ENCODE data around the gene GAB3. TPM values are rescaled to one million over a fixed set of nuclear protein-coding genes. Genes with fewer than 3 reads are reported as not detected.
A peak's percentile ranks its signal among the peaks of the same experiment; 100 is the strongest.

Gene GAB3
- total and polyA plus RNA-seq, 2 donors (not counting 3 experiments of a cell fraction or from before 2014, with no cell fraction given), result 6.0 to 6.2 TPM

GRCh38 chrX:154660541-154660940 is 90.3 kb downstream of the GAB3 start:
- Histone ChIP-seq H3K9me3 (replicated peaks; ENCODE audit: control insufficient read depth, insufficient read depth, low read length) (no peaks in the 10 kb centered on the region), H3K27me3 (ENCODE audit: control insufficient read depth in 2 of 2, insufficient read depth in 2 of 2, low read length in 2 of 2) (peaks cover 0 to 1% of the 10 kb centered on the region in 2 experiments), H3K27ac (ENCODE audit: insufficient read depth, low read depth, low read length) (no peak overlapping the region), H3K4me2 (ENCODE audit: insufficient read depth, low read length) (no peak overlapping the region), H3K9ac (replicated peaks; ENCODE audit: extremely low read depth, insufficient read depth, low read length) (no peak overlapping the region), H3K36me3 (ENCODE audit: control insufficient read depth in 2 of 2, extremely low read depth in 1 of 2, insufficient read depth in 2 of 2, low read length in 2 of 2) (no peaks in the 10 kb centered on the region), H3K79me2 (ENCODE audit: control insufficient read depth, insufficient read depth, low read length) (no peaks in the 10 kb centered on the region), H3K9me1 (replicated peaks; ENCODE audit: control insufficient read depth, extremely low read depth, insufficient read depth, low read length) (no peaks in the 10 kb centered on the region), H3K4me1 (ENCODE audit: control insufficient read depth, extremely low read depth, insufficient read depth, low read length) (no peaks in the 10 kb centered on the region), H3K4me3 (replicated peaks in 1 of 3; ENCODE audit: insufficient read depth in 1 of 3, low read depth in 1 of 3, low read length in 3 of 3) (no peak overlapping the region), H4K20me1 (replicated peaks; ENCODE audit: control insufficient read depth, extremely low read depth, insufficient read depth, low read length) (no peaks in the 10 kb centered on the region), H2AFZ (ENCODE audit: low read depth, low read length) (no peak overlapping the region)
- ChIA-PET CTCF (no interaction called here), POLR2A (no interaction called here)
- TF ChIP-seq POLR2A (IDR thresholded peaks at IDR 0.05; ENCODE audit: low read depth, low read length) (no peak), FOS (IDR thresholded peaks at IDR 0.05; ENCODE audit: borderline replicate concordance, insufficient read depth, low read length) (no peak), MYC (IDR thresholded peaks at IDR 0.05; ENCODE audit: low read depth, low read length) (no peak), JUN (IDR thresholded peaks at IDR 0.05; ENCODE audit: borderline replicate concordance, insufficient read depth, insufficient read length, low read depth) (no peak), MAX (IDR thresholded peaks at IDR 0.05; ENCODE audit: insufficient read depth, insufficient read length) (no peak), EZH2 (IDR thresholded peaks at IDR 0.05; ENCODE audit: borderline replicate concordance, low read depth, low read length, severe bottlenecking) (no peak), GATA2 (IDR thresholded peaks at IDR 0.05; ENCODE audit: insufficient read depth, insufficient read length, low read depth, low read length) (no peak), POLR2AphosphoS5 (IDR thresholded peaks at IDR 0.05; ENCODE audit: insufficient read depth, low read depth, low read length) (no peak)
- TF ChIP-seq, protein P1, sequence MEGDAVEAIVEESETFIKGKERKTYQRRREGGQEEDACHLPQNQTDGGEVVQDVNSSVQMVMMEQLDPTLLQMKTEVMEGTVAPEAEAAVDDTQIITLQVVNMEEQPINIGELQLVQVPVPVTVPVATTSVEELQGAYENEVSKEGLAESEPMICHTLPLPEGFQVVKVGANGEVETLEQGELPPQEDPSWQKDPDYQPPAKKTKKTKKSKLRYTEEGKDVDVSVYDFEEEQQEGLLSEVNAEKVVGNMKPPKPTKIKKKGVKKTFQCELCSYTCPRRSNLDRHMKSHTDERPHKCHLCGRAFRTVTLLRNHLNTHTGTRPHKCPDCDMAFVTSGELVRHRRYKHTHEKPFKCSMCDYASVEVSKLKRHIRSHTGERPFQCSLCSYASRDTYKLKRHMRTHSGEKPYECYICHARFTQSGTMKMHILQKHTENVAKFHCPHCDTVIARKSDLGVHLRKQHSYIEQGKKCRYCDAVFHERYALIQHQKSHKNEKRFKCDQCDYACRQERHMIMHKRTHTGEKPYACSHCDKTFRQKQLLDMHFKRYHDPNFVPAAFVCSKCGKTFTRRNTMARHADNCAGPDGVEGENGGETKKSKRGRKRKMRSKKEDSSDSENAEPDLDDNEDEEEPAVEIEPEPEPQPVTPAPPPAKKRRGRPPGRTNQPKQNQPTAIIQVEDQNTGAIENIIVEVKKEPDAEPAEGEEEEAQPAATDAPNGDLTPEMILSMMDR (IDR thresholded peaks at IDR 0.05; ENCODE audit: extremely low read depth in 1 of 2, insufficient read depth in 1 of 2, low read depth in 1 of 2, low read length in 2 of 2), result no peak
- FAIRE-seq (peak; percentile 68), DNase-seq (ENCODE audit: low read depth, low spot score) (no peak)
- intact Hi-C loops (cut with micrococcal nuclease) (no loop called here), dilution Hi-C loops (cut with MboI; ENCODE audit: extremely low pct_ligation_motif_present, low sequenced_read_pairs) (no loop called here)
- BruUV-seq (replicated peaks), result no TSS peak
